Measurements from ENCODE around the gene TNFRSF14. TPM values are rescaled to one million over a fixed set of nuclear protein-coding genes. Genes with fewer than 3 reads are reported as not detected.

TNFRSF14 gene
- total RNA-seq, 1 donor from 2014 or later = 152 TPM

DNA sequence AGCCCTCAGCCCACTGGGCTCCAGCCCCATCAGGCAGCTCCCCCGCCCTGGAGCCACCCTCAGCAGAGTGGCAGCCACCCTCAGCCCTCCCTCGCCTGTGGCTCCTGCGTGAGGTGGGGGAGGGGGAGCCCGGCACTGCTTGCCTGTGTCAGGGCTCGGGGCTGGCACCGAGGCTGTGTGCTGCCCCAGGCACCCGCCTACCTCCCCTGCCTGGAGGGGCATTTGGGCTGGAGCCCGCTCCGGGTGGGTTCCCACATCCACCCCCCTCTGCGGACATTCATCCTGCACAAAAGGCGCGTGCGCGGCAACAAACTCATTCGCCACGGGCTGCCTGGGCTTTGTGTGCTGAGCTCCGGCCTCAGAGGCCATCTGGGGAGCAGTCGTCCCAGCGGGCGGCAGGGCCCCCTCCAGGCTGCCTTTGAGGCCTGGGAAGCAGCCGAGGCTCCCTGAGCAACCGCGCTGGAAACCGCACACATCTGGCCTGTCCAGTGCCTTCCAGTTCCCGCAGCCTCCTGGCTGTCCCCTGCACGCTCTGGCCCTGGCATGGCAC lies 12.6 kb upstream of the TNFRSF14 start:
- Histone ChIP-seq H3K4me3 (no peak overlapping the region), H3K27me3 (ENCODE audit: low read depth) (peaks cover 21% of the 10 kb centered on the region), H3K27ac (peak overlapping the region; percentile 6), H3K4me1 (peaks cover 56% of the 10 kb centered on the region), H3K9me3 (no peaks in the 10 kb centered on the region), H3K36me3 (no peaks in the 10 kb centered on the region)
- TF ChIP-seq, protein P1, sequence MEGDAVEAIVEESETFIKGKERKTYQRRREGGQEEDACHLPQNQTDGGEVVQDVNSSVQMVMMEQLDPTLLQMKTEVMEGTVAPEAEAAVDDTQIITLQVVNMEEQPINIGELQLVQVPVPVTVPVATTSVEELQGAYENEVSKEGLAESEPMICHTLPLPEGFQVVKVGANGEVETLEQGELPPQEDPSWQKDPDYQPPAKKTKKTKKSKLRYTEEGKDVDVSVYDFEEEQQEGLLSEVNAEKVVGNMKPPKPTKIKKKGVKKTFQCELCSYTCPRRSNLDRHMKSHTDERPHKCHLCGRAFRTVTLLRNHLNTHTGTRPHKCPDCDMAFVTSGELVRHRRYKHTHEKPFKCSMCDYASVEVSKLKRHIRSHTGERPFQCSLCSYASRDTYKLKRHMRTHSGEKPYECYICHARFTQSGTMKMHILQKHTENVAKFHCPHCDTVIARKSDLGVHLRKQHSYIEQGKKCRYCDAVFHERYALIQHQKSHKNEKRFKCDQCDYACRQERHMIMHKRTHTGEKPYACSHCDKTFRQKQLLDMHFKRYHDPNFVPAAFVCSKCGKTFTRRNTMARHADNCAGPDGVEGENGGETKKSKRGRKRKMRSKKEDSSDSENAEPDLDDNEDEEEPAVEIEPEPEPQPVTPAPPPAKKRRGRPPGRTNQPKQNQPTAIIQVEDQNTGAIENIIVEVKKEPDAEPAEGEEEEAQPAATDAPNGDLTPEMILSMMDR (IDR thresholded peaks at IDR 0.05) = no peak
- DNase-seq = no peak
- intact Hi-C loops (cut with DNase I) = no loop called here
- no peak for ATAC-seq

DNA sequence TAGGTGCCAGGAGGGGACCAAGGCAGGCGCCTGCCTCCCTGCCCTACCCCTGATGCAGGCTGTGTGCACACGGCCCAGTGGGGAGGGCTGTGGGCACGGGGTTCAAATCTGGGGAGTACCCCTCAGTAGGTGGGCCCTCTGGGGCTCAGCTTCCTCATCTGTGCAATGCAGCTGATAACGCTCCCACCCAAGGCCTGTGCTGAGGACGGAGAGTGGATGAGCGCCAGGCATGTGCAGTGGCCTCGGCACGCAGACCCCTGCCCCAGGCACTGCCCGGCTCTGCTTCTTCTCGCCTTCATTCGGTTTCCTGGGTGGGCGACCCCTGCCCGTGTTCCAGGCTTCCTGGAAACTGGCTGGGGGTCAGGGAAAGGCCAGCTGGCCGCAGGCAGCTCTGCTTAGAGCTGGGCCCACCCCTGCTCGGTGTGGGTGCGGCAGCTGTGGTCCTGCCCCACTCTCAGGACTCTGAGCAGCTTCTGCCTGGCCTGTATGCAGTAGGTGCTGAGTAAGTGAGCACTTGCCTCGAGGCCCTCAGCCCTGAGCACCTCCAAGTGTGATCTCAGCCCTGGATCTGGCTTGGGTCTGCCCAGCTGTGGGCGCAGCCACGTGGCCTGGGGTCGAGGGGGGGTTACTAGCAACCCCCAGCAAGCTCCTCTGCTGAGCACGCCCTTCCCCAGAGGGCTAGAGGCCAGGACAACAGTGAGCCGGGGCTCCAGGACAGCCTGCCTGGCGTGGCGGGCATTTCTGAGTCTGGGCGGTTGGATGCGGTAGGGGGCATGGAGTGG lies 11.9 kb upstream of the TNFRSF14 start:
- peak overlapping the region; percentile 6 for H3K27ac ChIP-seq
- DNase-seq = no peak
- H3K9me3 ChIP-seq = no peaks in the 10 kb centered on the region
- no peak overlapping the region for H3K4me3 ChIP-seq
- no peaks in the 10 kb centered on the region for H3K36me3 ChIP-seq
- intact Hi-C loops (cut with DNase I) = no loop called here
- no peak for ATAC-seq
- H3K4me1 ChIP-seq = peaks cover 62% of the 10 kb centered on the region
- TF ChIP-seq, protein P1 (IDR thresholded peaks at IDR 0.05) = no peak
- peaks cover 21% of the 10 kb centered on the region for H3K27me3 ChIP-seq (ENCODE audit: low read depth)

DNA sequence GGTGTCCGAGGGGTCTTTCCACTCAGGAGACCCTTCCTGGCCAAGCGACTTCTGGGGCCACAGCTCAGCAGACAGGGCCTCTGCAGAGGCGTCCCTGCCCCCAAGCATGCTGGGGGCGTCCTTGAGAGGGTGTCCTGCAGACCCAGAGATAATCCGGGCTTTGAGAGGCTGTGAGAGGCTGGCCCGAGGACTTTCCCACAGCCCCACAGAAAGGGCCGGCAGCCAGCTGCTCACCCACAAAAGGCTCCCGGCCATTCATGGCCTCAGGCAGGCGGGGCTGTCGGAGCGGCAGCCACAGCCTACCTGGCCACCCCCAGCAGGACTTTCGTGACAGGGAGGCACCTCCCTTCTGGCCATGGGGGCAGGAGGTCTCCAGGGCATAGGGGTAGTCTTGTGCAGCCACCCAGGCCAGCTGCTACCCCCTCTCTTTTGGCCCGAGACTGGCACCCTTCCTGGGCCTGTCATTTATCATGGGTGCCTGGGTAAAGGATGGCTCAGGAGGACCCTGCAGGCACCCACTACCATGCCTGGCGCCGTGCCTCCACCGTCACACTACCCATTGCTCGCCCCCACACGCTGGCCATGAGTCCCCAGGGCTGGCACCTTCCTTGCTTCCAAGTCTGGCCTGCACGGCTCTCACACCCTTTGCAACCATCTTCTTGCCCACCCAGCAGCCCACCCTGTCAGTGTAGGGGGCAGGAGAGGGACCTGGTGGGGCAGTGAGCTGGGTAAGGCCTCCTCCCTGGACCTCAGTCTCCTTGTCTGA lies 11.1 kb upstream of the TNFRSF14 start:
- intact Hi-C loops (cut with DNase I) = no loop called here
- Histone ChIP-seq H3K4me3 (no peak overlapping the region), H3K27me3 (ENCODE audit: low read depth) (peaks cover 19% of the 10 kb centered on the region), H3K4me1 (peaks cover 70% of the 10 kb centered on the region), H3K36me3 (no peaks in the 10 kb centered on the region), H3K9me3 (no peaks in the 10 kb centered on the region), H3K27ac (peak overlapping the region; percentile 97)
- no peak for DNase-seq
- ATAC-seq = no peak
- TF ChIP-seq, protein P1 (IDR thresholded peaks at IDR 0.05) = no peak

DNA sequence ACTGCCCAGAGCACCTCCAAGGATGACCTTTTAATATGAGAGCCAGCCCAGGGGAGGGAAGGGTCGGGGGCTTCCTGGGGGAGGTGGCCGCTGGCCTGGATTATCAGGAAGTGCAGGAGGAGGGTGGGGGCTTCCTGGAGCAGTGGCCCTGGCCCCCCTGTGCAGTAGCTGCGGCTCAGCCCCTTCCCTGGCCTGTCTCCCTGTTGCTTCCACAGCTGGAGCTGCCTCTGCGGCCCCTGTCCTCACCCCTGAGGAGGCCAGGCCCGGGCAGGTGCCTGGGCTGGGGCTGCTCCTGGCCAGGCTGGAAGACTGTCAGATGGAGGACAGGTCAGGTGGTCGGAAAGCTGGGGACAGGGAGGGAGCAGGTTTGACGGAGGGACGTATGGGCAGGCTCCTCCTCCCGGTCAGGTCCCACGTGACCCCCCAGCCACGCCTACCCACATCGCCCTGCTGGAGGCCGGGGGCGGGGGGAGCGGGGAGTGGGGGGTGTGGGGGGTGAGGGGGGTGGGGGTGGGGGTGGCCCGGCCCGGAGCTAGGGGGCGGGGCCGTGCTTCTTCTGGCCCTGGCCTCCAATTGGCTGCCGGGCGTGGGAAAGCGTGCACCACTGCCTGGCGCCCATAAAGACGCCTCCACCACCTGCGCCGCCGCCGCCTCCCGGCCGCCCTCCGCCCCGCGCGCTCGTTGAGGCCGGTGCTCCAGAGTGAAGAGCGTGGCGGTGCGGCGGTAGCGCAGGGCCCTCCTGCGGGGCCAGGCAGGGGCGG lies 10.2 kb upstream of the TNFRSF14 start:
- Histone ChIP-seq H3K27ac (peak overlapping the region; percentile 97), H3K36me3 (no peaks in the 10 kb centered on the region), H3K27me3 (ENCODE audit: low read depth) (peaks cover 10% of the 10 kb centered on the region), H3K4me3 (peak overlapping the region; percentile 85), H3K4me1 (peaks cover 69% of the 10 kb centered on the region), H3K9me3 (no peaks in the 10 kb centered on the region)
- DNase-seq (peak; percentile 96), ATAC-seq (peak; percentile 80 to 85)
- intact Hi-C loops (cut with DNase I) = no loop called here
- TF ChIP-seq, protein P1 (IDR thresholded peaks at IDR 0.05) = no peak

Data from lower lobe of right lung (tissue), 2 donors.